NCI-H526 (cell line): Measurements from ENCODE around the gene TSC22D4.
"Not testable (repeated sequence)": the region's sequence is repeated elsewhere in the genome, so short reads cannot be mapped to it uniquely, and the experiment has no call there.

Experiments used
- DNase-seq, 2 experiments: peaks; one replicate each; lab custom pipeline; 2025; lab: John Stamatoyannopoulos, UW

The TSC22D4 gene

DNA sequence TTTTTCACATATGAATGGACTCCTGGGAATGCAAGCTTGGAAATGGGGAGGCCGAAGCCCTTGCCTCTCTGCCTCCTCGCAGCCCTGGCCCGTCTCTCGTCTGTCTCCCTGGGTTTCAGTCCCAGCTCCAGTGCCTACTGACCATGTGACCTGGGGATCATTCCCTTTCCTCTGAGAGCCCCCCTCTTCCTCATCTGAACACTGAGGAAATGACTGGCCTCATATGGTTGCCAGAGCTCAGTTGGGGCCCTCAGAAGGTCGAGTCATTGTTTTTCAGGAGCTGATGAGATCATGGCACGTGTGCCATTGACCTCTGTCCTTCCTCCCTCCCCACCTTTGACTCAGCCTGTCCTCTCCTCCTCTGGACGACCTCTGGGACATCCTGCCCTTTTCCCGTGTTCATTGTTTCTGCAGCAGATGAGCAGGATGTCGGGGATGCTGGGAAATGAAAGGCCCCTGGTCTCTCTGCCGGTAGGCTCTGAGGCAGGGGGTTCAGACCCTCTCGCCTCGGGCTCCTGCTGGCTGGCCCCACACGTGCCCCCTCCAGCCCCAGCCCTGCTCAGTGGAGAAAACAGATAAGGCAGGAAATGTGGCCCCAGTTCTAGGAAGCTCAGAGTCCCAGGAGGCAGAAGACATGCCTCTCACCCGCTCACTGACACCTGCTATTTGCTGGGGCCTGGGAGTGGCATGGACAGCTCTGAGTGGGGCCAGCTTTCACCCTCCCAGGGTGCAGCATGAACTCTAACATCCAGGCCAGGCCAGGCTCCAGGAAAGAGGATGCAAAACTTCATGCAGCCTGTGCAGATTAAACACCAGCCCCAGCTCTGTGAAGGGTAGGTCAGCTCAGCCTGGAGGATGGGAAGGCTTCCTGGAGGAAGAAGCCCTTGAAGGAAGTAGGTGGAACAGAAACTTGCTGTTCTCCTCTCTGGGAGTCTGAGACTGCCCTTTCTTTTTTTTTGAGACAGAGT is 34.4 kb downstream of the TSC22D4 start:
- no peak for DNase-seq

DNA sequence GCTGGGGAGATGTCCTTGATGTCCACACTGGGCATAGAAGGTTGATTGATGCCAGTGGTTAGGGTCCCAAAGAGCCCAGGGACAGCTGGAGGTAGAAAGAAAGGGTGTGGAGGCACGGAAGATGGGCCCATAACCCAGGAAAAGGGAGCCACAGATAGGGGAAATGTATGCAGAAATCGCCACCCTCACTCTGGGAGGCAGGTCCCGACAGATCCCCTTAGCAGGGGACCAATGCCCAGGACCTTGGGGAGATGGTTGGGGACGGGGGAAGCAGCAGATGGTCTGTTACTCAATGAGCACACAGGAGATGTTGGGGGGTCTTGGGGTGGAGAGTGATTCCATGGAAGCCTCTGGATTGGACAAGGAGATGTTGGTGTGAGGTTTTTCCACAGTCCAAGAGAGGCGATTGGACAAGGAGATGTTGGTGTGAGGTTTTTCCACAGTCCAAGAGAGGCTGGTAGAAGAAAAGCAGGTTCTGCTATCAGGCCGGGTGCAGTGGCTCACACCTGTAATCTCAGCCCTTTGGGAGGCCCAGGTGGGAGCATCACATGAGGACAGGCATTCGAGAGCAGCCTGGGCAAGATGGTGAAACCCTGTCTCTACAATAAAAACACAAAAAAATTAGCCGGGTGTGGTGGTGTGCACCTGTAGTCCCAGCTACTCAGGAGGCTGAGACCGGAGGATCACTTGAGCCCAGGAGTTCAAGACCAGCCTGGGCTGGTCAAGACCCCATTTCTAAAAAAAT is 35.7 kb downstream of the TSC22D4 start:
- no peak for DNase-seq

DNA sequence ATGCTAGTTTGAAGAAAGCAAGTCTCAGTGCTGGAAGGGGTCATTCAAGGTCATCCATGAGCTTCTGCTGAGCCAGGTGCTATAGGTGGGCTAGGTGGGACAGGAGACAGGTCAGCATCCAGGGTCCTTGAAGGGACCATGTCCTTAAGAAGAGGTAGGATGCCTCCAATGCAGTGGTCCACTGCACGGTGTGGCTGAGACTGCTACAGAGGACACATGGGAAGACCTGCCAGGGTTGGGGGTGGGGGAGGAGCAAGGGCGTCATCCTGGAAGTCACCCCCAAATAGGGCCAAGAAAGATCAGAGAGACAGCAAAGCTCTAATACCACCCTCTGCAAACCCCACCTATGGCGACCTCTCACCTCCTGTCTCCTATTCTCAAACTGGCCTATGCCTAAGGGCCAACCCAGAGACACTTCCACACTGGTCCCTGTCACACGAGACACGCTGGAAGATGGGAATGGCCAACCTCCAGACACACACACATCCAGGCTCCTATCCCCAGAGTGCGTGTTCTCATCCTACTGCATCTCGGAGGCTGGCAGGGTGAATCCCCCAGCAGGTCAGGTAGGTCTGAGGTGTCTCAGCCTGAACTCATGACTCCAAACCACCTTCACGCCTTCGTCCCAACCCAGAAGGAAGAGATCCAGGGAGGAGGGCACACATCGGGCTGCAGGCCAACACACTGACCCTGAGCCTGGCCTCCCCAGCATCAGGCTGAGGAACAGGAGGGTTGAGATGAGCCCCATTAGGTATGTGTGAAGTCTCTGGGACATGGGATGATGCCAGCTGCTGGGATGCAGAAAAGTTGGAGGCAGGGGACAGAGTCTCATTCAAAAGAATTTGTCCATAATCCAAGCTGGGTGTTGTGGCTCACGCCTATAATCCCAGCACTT is 37.1 kb downstream of the TSC22D4 start:
- DNase-seq, result no peak

DNA sequence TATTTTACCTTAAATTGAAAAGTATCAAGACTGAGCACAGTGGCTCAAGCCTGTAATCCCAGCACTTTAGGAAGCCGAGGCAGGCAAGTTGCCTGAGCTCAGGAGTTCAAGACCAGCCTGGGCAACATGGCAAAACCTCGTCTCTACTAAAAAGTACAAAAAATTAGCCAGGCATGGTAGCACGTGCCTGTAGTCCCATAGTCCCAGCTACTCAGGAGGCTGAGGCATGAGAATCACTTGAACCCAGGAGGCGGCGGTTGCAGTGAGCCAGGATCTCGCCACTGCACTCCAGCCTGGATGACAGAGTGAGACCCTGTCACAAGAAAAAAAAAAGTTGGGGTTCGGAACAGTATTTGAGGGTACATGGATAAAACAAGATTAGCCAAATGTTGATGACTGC is 39.8 kb downstream of the TSC22D4 start:
- not testable (repeated sequence) for DNase-seq

DNA sequence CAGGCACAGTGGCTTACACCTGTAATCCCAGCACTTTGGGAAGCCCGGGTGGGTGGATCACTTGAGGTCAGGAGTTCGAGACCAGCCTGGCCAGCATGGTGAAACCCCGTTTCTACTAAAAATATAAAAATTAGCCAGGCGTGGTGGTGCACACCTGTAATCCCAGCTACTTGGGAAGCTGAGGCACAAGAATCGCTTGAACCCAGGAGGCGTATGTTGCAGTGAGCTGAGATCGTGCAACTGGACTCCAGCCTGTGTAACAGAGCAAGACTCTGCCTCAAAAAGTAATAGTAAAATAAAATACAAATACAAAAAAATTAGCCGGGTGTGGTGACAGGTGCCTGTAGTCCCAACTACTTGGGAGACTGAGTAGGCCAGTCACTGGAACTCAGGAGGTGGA is 40.3 kb downstream of the TSC22D4 start:
- not testable (repeated sequence) for DNase-seq

DNA sequence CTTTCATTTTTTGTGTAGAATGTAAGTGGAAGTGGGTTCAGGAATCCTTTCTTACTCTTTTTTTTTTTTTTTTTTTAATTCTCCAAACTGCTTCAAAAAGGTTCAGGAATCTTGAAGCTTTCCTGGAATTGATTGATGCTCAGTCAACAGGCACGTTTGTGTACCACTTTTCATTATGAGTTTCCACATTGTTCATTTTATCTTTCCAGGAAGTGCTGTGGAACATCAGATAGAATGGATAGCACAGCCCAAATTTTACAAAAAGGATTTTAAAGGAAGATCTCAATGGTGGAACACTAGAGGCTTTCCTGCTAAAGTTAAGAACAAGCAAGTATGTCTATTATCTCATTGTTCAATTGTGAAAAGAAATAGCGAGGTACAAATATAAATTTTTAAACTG is 40.8 kb downstream of the TSC22D4 start:
- DNase-seq, result no peak

DNA sequence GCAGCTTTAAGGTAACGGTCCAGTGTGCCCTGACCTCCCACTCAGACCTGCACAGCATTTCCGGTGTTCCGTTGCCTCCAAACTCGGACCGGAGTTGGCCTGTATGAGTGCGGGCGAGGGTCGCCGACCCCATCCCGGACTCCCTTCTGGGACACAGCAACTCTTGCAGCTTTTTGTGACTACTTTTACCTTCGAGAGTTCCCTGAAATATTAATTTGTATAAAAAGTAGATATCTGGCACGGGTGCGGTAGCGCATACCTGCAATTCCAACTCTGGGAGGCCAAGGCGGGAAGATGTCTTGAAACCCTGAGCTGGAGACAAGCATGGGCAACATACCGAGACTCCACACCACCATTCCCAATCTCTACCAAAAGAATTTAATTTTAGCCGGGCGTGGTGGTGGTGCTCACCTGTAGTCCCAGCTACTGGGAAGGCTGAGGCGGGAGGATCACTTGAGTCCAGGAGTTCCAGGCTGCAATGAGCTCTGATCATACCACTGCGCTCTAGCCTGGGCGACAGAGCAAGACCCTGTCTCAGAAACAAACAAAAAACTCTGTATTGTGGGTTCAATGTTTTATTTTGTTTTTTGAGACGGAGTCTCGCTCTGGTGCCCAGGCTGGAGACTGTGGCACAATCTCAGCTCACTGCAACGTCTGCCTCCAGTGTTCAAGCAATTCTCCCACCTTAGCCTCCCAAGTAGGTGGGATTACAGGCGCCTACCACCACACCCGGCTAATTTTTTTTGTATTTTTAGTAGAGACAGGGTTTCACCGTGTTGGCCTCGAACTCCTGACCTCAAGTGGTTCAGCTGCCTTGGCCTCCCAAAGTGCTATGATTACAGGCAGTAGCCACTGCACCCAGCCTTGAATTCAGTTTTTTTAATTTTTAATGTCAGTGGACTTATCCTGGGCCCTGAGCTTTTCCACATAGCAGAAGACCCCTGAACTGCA is 41.6 kb downstream of the TSC22D4 start:
- DNase-seq, result no peak

DNA sequence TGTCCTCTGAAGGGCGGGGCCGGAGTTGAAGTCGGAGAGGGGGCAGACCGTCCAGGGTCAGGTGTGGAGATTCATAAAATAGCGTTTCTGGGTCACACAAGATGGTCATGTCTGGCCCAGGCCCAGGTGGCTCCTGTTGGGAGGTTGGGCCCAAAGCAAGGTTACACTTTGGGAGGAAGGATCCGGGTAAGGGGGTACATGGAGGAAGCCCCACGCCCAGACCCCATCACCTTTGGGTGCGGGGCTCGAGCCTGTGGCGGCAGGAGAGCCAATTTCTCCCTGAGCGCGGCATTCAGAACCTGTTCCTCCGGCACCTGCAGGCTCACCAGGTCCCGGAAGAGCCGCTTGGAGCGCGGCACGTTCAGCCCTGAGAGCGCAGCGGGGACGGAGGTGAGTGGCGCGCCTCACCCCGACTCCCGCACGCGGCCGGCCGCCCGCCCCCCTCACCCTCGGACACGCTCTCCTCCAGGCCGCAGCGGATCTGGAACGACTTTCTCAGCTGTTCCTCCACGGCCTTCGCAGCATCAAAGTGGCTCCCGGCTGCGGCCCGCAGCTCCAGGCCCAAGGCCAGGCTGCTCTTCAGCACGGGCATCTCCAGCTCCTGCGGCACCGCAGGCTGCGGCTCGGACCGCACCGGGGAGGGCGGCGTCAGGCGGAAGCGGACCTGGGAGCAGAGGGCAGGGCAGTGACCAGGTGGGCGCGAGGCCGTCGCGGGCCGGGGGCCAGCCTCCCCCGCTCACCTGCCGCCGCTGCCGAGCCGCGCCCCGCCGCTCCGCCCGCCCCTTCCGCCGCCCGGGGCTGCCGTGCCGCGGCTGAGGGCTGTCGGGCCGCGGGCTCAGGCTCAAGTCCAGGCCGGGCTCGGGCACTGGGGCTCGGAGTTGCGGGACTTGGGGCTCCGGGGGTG is 43.4 kb downstream of the TSC22D4 start:
- peak; percentile 48 to 71 for DNase-seq

DNA sequence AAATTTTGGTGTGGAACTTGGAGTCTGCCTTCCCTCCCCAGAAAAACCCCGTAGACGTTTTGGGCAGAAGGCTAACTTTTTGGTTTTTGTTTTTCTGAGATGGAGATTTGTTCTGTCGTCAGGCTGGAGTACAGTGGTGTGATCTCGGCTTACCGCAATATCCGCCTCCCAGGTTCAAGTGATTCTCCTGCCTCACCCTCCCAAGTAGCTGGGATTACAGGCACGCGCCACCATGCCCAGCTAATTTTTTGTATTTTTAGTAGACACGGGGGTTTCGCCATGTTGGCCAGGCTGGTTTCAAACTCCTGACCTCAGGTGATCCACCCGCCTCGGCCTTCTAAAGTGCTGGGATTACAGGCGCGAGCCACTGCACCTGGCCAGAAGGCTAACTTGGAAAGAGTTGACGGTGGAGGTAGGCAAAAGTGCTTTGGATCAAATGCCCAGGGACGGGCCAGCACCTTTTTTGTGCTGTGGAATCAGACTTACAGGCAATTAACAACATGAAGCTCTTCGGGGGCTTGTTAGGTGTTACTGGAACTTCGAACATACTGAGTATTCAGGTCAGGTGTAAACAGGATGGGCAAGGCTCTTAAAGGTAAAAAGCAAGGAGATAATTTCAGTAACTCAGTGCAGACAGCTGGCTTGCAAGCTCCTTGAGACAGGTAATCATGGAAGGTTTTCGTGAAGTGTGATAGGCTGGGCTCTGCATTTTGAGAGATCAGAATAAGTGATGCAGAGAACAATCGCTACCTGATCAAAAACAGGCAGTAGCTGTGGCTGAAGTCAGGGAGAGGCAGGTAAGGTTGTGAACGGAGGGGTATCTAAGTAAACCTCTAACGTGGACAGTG is 44.5 kb downstream of the TSC22D4 start:
- DNase-seq, result no peak

DNA sequence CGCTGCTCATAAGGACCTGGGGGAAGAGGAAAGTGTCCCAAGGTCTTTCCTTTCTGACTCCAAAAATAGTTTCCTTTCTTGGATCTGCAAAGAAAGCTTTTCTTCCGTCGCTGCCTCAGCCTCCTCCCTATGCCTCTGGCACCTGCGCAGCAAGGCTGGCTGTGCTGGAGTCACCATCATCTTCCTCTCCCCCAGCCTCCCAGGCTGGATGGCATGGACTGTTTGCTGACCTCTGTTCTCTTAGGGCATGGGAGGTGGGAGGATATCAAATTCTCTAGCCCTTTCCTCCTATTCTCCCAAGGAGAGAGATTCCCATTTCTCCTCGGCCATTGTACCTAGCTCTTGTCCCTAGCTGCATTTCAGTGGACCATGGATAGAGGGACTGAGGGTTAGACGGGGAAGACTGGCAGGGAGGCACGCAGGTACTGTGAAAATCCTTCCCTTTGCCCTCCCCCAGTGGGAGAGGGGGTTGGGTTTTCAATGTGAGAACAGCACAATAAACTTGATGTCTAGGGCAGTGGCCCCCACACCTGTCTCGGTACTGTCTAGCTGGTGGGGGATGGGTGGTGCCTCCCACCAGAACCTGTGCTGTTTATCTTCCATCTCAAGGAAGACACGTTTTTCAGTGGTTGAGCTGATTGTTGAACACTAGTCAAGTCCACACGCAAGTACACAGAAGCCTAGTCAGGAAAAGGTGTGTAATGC is 45.3 kb downstream of the TSC22D4 start:
- no peak for DNase-seq

DNA sequence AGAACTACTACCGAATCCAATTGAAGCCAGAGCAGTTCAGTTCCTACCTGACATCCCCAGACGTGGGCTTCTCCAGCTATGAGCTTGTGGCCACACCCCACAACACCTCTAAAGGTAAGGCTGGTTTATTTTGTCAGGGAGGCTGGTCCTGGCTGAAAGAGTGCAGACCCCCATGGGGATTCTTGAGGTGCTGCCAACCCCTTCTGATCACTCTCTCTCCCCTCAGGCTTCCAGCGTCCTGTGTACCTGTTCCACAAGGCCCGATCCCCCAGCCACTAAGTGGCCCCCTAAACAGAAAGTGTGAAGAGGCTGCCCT is 45.8 kb downstream of the TSC22D4 start:
- DNase-seq, result no peak

DNA sequence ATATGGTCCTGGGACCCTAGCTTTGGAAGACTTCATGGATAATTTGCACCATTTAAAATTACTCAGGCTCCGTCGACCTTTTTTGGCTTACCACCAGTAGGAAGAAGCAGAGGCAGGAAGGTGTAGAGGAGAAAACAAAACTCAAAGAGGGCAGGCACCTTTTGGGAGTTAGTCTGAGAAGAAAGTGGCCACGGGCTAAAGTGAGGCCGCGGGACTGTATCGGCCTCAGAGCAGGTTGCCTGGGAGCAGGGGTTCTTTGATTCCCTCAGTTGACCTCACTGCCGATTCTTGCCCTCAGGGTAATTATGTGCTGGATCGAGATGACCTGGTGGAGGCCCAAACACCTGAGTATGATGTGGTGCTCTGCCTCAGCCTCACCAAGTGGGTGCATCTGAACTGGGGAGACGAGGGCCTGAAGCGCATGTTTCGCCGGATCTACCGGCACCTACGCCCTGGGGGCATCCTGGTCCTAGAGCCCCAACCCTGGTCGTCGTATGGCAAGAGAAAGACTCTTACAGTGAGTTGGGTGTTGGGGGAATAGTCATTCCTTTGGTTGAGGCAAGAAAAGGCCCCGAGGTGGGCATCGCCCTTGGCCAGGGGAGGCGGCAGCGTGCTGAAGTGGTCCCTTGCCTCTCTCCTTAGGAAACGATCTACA is 46.3 kb downstream of the TSC22D4 start:
- no peak for DNase-seq

DNA sequence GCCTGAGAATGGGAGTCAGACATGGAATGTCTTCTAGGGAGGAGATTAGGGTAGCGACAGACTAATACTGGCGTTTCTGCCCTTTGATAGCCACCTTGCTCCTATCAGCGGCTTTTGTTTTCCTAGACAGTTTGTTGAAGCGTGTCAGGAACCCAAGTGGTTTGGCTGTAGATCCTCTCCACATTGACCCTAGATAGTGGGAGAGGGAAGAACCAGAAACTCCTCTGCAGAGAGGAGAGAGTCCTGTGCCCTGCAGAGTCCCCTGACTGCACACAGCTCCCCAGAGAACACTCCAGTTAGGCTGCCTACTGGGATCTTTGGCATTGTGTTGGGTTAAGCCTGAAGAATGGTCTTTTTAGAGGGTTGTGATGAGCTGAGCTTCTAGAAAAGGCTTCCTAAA is 47.0 kb downstream of the TSC22D4 start:
- no peak for DNase-seq

DNA sequence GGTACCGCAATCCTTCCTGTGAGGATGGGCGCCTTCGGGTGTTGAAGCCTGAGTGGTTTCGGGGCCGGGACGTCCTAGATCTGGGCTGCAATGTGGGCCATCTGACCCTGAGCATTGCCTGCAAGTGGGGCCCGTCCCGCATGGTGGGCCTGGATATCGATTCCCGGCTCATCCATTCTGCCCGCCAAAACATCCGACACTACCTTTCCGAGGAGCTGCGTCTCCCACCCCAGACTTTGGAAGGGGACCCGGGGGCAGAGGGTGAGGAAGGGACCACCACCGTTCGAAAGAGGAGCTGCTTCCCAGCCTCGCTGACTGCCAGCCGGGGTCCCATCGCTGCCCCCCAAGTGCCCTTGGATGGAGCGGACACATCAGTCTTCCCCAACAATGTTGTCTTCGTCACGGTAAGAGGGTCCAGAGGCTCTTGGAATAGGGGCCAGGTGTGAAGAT is 47.7 kb downstream of the TSC22D4 start:
- DNase-seq, result no peak

DNA sequence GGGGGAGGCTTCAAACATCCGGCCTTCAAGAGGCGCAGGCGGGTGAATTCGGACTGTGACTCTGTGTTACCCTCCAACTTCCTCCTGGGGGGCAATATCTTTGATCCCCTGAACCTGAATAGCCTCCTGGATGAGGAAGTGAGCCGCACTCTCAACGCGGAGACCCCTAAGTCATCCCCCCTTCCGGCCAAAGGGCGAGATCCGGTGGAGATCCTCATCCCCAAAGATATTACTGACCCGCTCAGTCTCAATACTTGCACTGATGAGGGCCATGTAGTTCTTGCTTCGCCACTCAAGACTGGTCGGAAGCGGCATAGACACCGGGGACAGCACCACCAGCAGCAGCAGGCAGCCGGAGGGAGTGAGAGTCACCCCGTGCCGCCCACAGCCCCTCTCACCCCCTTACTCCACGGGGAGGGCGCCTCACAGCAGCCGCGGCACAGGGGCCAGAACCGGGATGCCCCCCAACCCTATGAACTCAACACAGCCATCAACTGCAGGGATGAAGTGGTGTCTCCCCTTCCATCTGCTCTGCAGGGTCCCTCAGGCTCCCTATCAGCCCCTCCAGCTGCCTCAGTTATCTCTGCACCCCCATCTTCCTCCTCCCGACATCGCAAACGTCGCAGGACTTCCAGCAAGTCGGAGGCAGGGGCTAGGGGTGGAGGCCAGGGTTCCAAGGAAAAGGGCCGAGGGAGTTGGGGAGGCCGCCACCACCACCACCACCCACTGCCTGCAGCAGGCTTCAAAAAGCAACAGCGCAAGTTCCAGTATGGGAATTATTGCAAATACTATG is 48.3 kb downstream of the TSC22D4 start:
- peak in 1 of 2 experiments; percentile 53 for DNase-seq

DNA sequence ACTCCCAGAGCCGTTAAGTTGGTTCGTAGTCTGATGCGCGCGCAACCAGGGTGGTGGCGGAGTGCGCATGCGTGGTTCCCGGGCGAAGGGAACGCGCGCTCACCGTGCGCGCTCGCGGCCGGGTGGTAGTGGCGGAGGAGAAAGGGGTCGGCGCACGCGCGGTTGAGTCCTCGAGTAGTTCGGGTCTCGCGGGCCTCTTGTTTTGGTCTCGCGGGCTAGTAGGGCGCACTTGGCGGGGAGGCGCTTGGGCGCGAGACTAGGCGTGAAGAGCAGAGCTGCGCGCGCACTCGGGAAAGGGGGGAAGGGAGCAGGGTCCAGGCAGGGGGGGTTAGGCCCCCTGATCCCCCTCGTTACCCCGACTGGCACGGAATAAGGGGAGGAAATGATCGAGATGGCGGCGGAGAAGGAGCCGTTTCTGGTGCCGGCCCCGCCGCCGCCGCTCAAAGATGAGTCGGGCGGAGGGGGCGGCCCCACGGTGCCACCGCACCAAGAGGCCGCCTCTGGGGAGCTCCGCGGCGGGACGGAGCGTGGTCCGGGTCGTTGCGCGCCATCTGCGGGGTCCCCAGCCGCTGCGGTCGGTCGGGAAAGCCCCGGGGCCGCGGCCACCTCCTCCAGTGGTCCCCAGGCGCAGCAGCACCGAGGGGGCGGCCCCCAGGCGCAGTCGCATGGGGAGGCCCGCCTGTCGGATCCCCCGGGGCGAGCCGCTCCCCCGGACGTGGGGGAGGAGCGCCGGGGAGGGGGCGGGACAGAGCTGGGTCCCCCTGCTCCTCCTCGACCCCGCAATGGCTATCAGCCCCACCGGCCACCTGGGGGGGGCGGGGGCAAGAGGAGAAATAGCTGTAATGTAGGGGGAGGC is 49.1 kb downstream of the TSC22D4 start, which contains the start of gene MEPCE:
Gene MEPCE, plus strand, starts transcription at position 195 of the 856 bp plus-strand sequence. Its CDS starts 188 bp downstream, at position 383.
- peak; percentile 94 to 99 for DNase-seq
